ENCODE results near the gene DDOST.

Gene DDOST

DNA sequence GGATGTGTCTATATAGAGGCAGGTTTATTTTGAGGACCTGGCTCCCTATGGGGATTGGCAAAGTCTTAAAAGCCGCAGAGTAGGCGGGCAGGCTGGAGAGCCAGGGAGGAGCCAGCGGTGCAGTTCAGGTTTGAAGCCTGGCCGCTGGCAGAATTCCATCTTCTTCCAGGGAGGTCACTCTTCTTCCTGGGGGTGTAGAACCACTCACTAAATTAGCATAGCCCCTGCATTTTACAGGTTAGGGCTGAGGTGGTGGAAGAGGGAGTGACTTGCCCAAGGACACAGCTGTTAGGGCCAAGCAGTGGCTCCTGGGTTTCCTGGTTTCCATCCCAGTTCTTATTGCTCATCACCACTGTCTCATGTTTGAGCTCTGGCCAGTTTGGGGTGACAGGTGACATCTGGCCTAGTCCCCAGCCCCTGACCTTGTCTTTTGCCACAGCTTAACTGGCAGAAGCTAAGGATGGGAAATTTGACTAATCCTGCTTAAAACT lies 26.5 kb downstream of the DDOST start:
- Mint-ChIP-seq H3K4me3 (peak overlapping the region; percentile 83), H3K36me3 (peaks cover 2 to 3% of the 10 kb centered on the region in 2 donors), H3K27me3 (no peaks in the 10 kb centered on the region), H3K27ac (no peak overlapping the region), H3K9me3 (no peaks in the 10 kb centered on the region), H3K4me1 (peaks cover 7 to 10% of the 10 kb centered on the region in 2 donors)
- ATAC-seq (replicated peaks) (no peak), DNase-seq (no peak)

DNA sequence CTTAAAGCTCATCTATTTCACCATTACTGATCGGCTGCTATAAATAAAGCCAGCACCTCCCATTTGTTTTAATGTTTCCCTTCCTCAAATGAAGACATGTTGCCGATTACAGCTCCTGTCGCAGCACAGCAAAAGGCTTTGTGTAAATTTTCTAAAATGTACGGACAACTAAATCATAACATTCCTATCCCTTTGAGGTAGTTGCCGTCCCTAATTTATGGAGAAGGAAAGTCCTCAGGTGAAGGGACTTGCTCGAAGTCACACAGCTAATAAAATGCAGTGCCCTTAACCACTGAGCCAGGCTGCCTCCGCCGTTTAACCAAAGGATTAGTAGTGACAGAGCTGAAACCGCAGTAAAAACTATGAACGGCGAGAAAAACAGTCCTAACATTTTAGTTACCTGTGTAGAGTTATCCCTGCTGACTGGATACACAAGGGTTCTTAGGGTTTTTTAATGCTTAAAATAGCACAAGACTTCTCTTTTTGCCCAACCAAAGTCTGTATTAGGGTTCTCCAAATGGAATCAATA lies 27.0 kb downstream of the DDOST start:
- ATAC-seq (replicated peaks) (peak; percentile 13 to 16), DNase-seq (no peak)
- peak overlapping the region; percentile 76 for H3K27ac Mint-ChIP-seq
- H3K36me3 Mint-ChIP-seq: peaks cover 2 to 3% of the 10 kb centered on the region in 2 donors
- H3K4me3 Mint-ChIP-seq: peak overlapping the region; percentile 83
- no peaks in the 10 kb centered on the region for H3K27me3 Mint-ChIP-seq
- H3K9me3 Mint-ChIP-seq: peaks cover under 1 to 2% of the 10 kb centered on the region in 2 donors
- peaks cover 7 to 10% of the 10 kb centered on the region in 2 donors for H3K4me1 Mint-ChIP-seq

GRCh38 chr1:20633190-20634064 lies 27.7 kb downstream of the DDOST start, which contains the start of gene PINK1:
PINK1 (plus strand) TSS chr1:20633458; CDS start chr1:20633549, 91 bp downstream.
- H3K27ac Mint-ChIP-seq: peak within 1 kb of the TSS; percentile 76
- peak within 1 kb of the TSS; percentile 83 for H3K4me3 Mint-ChIP-seq
- H3K9me3 Mint-ChIP-seq: peaks cover 3 to 4% of the 10 kb centered on the region in 2 donors
- peak; percentile 80 for DNase-seq
- H3K27me3 Mint-ChIP-seq: no peaks in the 10 kb centered on the region
- peak; percentile 92 for ATAC-seq (replicated peaks)
- peaks cover 2 to 3% of the 10 kb centered on the region in 2 donors for H3K36me3 Mint-ChIP-seq
- peaks cover 7 to 10% of the 10 kb centered on the region in 2 donors for H3K4me1 Mint-ChIP-seq

DNA sequence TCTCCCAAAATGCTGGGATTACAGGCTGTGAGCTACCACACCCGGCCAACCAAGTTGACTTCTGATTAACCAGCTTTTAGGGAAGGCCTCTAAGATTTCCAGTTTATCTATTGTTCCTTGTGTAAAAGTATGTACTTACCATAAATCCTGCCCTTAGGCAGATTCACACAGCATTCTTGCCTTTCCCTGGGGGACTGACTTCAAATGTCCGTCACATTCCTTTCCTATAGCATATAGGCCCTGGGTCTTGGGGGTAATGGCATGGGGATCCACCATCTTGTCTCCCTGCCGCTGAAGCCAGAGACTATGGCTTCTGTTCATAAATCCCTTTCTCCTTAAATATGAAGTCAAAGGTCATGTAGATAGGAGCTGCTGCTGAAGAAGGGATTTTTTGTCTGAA lies 28.8 kb downstream of the DDOST start:
- no peak overlapping the region for H3K27ac Mint-ChIP-seq
- H3K27me3 Mint-ChIP-seq: peaks cover 7 to 10% of the 10 kb centered on the region in 2 donors
- ATAC-seq (replicated peaks) (no peak), DNase-seq (no peak)
- peaks cover 1 to 6% of the 10 kb centered on the region in 2 donors for H3K36me3 Mint-ChIP-seq
- H3K4me3 Mint-ChIP-seq: peak overlapping the region; percentile 33 to 78
- H3K4me1 Mint-ChIP-seq: peaks cover 7 to 10% of the 10 kb centered on the region in 2 donors
- H3K9me3 Mint-ChIP-seq: peaks cover 9 to 10% of the 10 kb centered on the region in 2 donors

- no peak for DNase-seq
- H3K9me3 Mint-ChIP-seq: peaks cover 9 to 10% of the 10 kb centered on the region in 2 donors
- ATAC-seq (replicated peaks): no peak
- H3K36me3 Mint-ChIP-seq: peaks cover 0 to 4% of the 10 kb centered on the region in 2 donors
- H3K27me3 Mint-ChIP-seq: peaks cover 19 to 20% of the 10 kb centered on the region in 2 donors
- no peak overlapping the region for H3K4me3 Mint-ChIP-seq
- H3K27ac Mint-ChIP-seq: no peak overlapping the region
- H3K4me1 Mint-ChIP-seq: peaks cover 7% of the 10 kb centered on the region in 2 donors
Observed at GRCh38 chr1:20630729-20631128, 30.4 kb downstream of the DDOST start.

DNA sequence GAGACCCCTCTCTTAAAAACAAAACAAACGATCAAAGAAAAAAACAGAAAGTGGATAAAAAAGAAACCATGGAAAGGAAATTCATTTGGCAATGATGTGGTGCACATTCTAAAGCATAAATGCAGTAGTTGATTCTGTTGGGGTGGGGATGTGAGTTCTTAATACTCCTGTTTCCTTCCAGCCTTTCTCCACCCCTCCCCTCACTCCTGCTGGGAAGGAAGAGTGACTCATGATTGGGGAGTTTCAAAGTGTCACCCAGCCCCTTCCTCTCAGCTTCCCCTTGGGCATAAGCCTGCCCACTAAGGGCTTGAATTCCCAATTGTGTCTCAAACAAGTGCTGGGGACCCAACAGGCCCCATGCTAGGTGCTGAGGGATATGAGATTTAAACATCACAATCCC lies 34.6 kb downstream of the DDOST start:
- no peak overlapping the region for H3K27ac Mint-ChIP-seq
- H3K36me3 Mint-ChIP-seq: peaks cover 0 to 4% of the 10 kb centered on the region in 2 donors
- DNase-seq: no peak
- H3K4me1 Mint-ChIP-seq: no peaks in the 10 kb centered on the region
- H3K27me3 Mint-ChIP-seq: peaks cover 28 to 33% of the 10 kb centered on the region in 2 donors
- H3K9me3 Mint-ChIP-seq: peaks cover 9 to 10% of the 10 kb centered on the region in 2 donors
- ATAC-seq (replicated peaks): no peak
- H3K4me3 Mint-ChIP-seq: no peak overlapping the region

DNA sequence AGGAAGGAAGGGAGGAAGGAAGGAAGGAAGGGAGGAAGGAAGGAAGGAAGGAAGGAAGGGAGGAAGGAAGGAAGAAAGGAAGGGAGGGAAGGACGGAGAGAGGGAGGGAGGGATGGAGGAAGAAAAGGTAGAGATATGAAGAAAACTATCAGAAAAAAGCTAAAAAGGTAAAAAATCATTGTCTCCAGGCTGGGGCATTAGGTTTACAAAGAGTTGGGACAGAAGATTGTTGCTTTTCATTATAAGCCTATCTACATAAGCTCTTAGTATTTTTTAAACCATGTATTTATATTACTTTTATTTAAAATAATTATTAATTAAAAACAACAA lies 35.1 kb downstream of the DDOST start:
- Mint-ChIP-seq H3K4me3 (no peak overlapping the region), H3K9me3 (peaks cover 9 to 10% of the 10 kb centered on the region in 2 donors)
- ATAC-seq (replicated peaks): no peak

GRCh38 chr1:20625176-20626097 lies 35.7 kb downstream of the DDOST start:
- DNase-seq (no peak), ATAC-seq (replicated peaks) (no peak)
- Mint-ChIP-seq H3K36me3 (peaks cover 0 to 4% of the 10 kb centered on the region in 2 donors), H3K27me3 (peaks cover 28 to 33% of the 10 kb centered on the region in 2 donors), H3K4me3 (no peak overlapping the region), H3K27ac (no peak overlapping the region), H3K9me3 (peaks cover 9 to 10% of the 10 kb centered on the region in 2 donors), H3K4me1 (no peaks in the 10 kb centered on the region)

More for the DNA sequence above, 35.1 kb downstream of the DDOST start:
- Mint-ChIP-seq H3K27me3 (peaks cover 28 to 33% of the 10 kb centered on the region in 2 donors), H3K36me3 (peaks cover 0 to 4% of the 10 kb centered on the region in 2 donors), H3K4me1 (no peaks in the 10 kb centered on the region), H3K27ac (no peak overlapping the region)
- no peak for DNase-seq

GRCh38 chr1:20624709-20625108 lies 36.5 kb downstream of the DDOST start:
- Mint-ChIP-seq H3K36me3 (peaks cover 0 to 4% of the 10 kb centered on the region in 2 donors), H3K4me1 (no peaks in the 10 kb centered on the region), H3K4me3 (no peak overlapping the region), H3K27ac (no peak overlapping the region), H3K27me3 (peaks cover 28 to 33% of the 10 kb centered on the region in 2 donors), H3K9me3 (peaks cover 9 to 10% of the 10 kb centered on the region in 2 donors)
- no peak for ATAC-seq (replicated peaks)
- no peak for DNase-seq

- DNase-seq (no peak), ATAC-seq (replicated peaks) (no peak)
- Mint-ChIP-seq H3K4me3 (no peak overlapping the region), H3K27me3 (peaks cover 18 to 25% of the 10 kb centered on the region in 2 donors), H3K4me1 (no peaks in the 10 kb centered on the region), H3K27ac (no peak overlapping the region), H3K9me3 (no peaks in the 10 kb centered on the region), H3K36me3 (no peaks in the 10 kb centered on the region)
Observed at GRCh38 chr1:20621012-20621411, 40.2 kb downstream of the DDOST start.

DNA sequence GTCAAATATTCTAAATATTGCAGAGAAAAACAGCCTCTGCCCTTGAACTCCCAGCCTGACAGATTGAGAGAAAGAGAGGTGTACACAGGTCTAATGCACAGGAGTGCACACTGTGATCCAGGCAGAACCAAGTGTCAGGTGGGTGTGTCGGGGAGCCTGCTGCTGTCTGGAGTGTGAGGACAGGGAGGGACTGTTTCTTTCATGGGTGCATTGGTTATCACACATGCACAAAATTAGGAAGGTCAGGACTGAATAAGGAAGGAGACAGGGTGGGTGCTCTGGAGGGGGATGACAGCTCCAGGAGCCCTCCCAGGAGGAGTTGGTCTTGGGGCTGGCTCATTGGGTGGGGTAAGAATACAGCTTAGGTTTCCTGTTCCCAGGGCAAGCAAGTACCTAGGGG lies 41.2 kb downstream of the DDOST start:
- peaks cover 17 to 18% of the 10 kb centered on the region in 2 donors for H3K27me3 Mint-ChIP-seq
- H3K4me3 Mint-ChIP-seq: no peak overlapping the region
- DNase-seq (no peak), ATAC-seq (replicated peaks) (no peak)
- no peaks in the 10 kb centered on the region for H3K36me3 Mint-ChIP-seq
- H3K4me1 Mint-ChIP-seq: no peaks in the 10 kb centered on the region
- H3K9me3 Mint-ChIP-seq: no peaks in the 10 kb centered on the region
- H3K27ac Mint-ChIP-seq: no peak overlapping the region

- no peak for DNase-seq
Observed at GRCh38 chr1:20618550-20618949, 42.6 kb downstream of the DDOST start.

DNA sequence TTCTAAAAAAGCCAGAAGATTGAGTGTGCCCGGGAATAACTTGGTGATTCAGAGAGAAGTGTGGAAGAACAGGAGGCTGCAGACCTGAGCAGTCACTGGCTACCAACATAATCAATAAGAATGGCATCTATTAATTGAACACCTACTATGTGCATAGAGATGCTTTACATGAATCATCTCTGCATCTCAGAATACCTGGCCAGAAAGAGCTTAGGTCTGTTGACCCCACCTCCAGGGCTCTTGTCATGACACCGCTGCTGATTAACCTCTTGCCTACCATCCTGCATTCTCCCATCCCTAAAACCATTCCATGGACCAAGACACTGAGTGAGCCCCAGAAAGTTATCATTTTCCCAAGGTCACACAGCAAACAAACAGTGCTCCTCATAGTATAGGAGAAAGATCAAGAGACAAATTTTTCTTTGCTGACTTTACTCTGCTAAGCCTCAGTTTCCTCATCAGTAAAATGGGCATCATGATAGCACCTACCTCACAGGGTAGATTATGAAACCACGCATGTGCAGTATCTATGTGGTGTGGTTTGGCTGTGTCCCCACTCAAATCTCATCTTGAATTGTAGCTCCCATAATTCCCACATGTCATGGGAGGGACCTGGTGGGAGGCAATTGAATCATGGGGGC lies 44.2 kb downstream of the DDOST start:
- DNase-seq (no peak), ATAC-seq (replicated peaks) (no peak)
- Mint-ChIP-seq H3K27ac (no peak overlapping the region), H3K4me1 (no peaks in the 10 kb centered on the region), H3K27me3 (peaks cover 9 to 11% of the 10 kb centered on the region in 2 donors), H3K36me3 (no peaks in the 10 kb centered on the region), H3K4me3 (no peak overlapping the region), H3K9me3 (no peaks in the 10 kb centered on the region)

More at GRCh38 chr1:20618550-20618949, 42.6 kb downstream of the DDOST start:
- ATAC-seq (replicated peaks): no peak
- Mint-ChIP-seq H3K27me3 (peaks cover 9% of the 10 kb centered on the region in 2 donors), H3K36me3 (no peaks in the 10 kb centered on the region), H3K4me3 (no peak overlapping the region), H3K27ac (no peak overlapping the region), H3K4me1 (no peaks in the 10 kb centered on the region), H3K9me3 (no peaks in the 10 kb centered on the region)

Data from stimulated activated naive B cell treated with anti-CD40 and anti-IgM and Interleukin-4, amounts not matched to agents 10 μg/mL and 1 μg/mL and 100 μg/mL, for 72 hours (primary cell).